Activated effector memory CD4-positive, alpha-beta T cell treated with anti-CD3 and anti-CD28 coated beads, Interleukin-2, amount 50 U/mL, for 16 hours (primary cell): Measurements from ENCODE around the gene RPS29.

ENCODE experiments used
- DNase-seq: peaks from one replicate; pipeline ENCODE4 v3.0.0-alpha.2; 2020

RPS29 gene

DNA sequence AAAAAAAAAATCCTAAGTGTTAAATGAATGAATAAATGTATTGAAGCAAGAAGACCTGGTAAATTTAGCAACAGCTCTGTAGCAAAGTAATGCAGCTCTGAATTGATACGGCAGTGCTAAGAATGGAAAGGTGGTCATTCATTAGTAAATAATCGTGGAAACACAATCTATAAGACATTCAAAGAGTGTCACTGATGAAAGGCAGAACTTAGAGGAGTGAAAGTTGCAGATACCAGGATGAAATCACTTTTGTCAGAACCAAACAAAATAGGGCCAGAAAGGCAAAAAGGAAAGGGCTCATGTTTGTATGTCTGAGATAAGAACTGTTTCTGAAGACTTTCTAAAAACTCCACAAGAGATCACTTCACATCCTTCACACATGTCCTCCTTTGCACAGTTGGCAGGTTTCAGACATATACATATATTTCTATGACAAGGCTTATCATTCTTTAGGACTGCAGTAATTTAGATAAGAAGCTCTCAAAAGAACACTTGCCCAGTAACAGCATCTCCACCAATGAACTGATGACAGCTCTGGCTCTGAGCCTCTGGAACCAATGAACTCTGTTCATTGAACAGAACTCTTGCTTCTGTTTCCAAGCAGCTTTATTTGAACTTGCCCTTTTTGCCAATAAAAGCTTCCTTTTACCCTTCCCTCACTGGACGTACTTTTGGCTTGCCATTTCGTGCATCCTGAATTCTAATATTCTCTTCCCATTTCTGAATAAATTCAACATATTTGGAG is 8.3 kb upstream of the RPS29 start:
- DNase-seq = no peak

DNA sequence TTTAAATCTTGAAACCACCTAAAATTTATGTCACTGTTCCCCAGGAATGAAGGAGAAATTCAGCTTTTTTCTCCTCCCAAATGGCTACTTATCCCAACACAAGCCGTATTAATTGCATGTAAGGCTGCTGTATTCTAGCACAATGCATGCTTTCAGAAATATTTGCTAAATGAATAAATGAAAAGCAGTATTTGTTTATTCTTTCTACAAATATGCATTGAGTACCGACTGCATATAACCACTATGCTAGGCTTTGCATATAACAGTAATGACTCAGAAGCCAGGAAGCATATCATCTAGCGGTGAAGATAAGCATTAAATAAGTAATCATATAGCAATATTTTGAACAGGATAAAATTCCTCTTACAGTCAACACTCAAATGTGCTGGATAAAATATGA is 6.8 kb upstream of the RPS29 start:
- DNase-seq = no peak

DNA sequence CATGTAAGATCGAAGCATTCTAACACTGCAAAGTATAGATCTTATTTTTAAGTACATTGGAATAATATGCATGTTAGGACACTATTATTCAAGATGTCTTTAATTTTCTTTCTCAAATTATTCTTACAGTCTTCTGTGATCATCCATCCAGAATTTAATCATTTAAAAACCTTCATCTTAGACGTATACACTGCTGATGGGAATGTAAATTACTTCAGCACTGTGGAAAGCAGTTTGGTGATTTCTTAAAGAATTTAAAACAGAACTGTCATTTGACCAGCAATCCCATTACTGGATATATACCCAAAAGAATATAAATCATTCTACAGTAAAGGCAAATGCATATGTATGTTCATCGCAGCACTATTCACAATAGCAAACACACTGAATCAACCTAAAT is 3.2 kb upstream of the RPS29 start:
- no peak for DNase-seq

DNA sequence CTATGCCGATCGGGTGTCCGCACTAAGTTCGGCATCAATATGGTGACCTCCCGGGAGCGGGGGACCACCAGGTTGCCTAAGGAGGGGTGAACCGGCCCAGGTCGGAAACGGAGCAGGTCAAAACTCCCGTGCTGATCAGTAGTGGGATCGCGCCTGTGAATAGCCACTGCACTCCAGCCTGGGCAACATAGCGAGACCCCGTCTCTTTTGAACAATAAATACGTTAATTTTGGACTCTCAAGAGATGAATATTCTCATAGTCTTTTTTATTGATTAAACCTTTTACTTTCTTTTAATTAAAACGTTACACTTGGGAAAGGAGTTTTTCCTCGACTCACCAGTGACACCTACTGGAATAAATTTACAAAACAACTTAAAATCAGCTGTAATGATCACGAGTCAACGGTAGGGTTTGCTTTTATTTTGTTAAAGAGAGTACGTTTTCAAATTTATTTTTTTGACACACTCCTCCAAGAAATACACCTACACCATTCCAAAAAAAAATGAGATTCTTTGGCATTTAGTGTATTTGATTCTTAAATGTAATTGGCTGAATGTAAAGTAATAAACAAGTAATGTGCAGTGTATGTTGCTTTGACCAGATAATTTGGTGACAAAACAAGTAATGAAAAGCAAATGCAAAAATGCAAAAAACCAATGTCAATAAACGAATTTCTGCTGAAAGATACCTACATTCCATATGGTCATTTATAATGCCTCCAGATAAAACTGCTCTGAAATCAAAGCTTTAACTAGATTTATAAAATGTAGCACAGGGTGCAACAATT is 687 bp upstream of the RPS29 start:
- DNase-seq = no peak

DNA sequence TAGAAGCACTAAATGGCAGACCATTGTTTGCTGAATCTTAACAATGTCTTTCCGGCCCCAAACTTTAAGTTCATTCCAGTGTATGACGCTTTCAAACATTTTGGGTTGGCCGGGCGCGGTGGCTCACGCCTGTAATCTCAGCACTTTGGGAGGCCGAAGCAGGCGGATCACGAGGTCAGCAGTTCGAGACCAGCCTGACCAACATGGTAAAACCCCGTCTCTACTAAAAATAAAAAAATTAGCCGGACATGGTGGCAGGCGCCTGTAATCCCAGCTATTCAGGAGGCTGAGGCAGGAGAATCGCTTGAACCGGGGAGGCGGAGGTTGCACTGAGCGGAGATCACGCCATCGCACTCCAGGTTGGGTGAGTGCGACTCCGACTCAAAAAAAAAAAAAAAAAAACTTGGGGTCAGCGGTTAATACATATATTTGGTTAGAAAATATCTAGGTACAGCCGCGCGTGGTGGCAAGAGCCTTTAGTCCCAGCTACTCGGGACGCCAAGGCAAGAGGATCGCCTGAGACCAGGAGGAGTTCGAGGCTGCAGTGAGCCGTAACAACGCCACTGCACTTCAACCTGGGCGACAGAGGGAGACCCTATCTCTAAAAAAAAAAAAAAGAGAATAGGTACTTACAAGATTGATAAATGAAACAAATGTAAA is 1.1 kb downstream of the RPS29 start:
- DNase-seq = peak; percentile 71

DNA sequence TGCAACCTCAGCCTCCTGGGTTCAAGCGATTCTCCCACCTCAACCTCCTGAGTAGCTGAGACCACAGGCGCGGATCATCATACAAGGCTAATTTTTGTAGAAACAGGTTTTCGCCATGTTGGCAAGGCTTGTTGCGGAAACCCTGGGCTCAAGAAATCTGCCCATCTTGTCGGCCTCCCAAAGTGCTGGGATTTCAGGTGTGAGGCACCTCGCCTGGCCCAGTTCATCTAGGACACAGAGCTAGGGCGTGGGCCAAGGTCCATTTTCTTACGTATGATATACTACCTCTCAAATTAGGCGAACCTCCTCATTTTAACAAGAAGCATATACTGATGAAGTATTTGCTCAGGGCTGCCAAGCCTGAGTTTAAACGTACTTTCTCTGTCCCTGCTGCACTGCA is 2.1 kb downstream of the RPS29 start:
- DNase-seq = no peak

DNA sequence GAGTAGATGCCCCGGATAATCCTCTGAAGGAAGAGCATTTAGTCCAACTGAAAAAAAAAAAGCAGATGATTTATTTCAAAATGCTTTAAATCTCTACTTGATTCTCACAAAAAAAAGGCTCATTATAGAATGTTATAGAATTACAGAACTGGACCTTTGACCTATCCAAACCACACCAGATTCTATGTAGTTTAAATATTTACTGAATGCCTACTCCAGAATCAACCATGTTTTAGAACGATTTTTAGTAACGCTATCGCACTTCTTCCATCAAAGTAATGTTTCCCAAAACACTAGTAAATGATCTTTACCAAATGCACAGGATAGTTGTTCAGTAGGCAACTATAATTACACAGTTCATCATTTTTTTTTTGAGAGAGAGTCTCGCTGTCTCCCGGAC is 2.6 kb downstream of the RPS29 start:
- DNase-seq = no peak

DNA sequence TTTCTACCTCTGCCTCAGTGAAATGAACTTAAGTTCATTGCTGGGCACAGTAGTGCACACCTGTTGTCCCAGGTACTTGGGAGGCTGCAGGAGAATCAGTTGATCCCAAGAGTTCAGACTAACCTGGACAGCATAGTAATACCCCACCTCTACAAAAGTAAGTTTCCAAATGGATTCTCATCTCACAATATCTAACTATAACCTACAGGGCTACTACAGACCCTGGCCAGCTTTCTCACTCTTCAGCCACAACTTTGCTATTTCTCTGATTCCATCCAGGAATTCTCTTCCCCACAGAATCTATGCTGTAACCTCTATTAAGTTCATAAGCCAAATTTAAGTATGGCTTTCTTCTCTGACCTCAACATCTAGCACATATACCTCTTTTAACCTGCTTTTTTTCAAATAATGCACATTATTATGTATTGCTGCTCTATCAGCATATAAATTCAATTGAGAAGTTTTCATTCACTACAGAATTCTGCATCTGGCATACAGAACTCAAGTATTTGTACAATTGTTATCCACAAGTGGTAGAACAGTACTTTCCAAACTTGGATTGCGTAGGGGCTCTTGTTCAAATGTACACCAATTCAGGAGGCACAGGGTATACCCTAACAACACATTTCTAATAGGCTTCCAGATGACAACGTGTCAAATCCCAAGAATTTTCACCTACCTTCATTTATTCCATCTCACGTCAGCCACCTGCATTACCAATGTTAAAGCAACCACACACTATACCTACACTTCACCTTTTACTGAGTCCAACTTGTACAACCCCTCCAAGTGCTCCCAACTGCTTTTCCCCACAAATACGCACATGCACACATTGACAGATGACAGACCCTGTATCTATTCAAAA is 3.8 kb downstream of the RPS29 start:
- no peak for DNase-seq

DNA sequence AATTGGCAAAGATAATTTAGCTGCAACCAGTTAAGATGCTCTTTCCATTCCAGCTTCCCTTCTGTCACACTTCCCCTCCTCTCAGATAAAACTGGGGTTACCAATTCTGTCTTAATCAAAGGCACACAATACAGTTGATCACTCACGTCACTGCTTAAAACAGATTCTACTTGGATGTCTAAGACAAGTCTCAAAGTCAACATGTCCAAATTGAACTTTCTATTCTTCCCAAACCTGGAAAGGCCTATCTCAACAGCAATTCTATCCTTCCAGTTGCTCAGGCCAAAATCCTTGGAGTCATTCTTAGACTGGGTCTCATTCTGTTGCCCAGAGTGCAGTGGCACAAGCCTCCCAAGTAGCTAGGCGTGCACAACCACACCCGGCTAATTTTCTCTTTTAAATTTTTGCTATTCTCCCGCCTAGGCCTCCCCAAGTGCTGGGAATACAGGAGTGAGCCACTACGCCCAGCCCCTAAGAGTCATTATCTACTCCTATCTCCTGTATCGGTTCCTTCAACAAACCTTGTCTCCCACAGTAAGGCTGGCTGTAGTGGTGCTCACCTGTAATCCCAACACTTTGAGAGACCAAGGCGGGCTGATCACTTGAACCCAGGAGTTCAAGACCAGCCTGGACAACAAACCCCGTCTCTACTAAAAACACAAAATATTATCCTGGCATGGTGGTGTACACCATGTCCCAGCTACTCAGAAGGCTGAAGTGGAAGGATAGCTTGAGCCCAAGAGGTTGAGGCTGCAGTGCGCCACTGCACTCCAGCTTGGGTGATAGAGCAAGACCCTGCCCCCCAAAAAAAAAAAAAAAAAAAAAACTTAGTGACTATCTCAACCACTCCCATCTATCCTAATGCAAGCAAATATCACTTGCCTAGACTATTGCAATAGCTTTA is 4.7 kb downstream of the RPS29 start:
- DNase-seq = no peak

DNA sequence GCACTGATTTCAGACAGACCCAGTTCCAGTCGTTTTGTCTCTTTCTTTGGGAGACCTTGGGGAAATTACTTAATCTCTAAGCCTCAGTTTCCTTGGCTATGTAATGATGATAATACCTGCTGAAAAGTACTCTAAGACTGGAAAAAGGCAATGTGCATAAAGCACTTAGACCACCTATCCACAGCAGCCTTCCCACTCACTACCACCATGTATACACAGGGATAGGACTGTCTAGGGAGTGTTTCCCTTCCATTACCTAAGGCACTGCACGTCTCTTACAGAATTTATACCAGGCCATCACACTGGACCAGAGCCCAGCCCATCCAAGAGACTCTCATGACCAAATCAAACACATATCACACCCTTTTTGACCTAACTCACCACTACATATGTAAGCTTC is 6.3 kb downstream of the RPS29 start:
- no peak for DNase-seq

DNA sequence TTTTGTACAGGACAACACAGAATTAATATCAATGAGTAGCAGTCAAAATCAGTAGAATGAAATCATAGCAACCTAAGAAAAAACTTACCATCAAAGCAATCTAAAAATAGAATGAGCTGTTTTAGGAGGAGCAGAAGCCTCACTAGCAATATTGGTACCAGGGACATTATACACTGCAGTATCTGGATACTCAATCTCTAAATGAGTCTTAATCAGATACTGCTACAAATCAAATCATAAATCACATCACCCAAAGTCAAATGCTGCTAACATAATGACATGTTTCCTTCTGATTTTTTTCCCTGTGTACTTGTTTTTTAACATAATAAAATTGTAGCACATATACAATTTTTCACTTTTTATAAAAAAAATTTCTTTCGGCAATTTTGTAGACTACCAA is 8.0 kb downstream of the RPS29 start:
- no peak for DNase-seq

DNA sequence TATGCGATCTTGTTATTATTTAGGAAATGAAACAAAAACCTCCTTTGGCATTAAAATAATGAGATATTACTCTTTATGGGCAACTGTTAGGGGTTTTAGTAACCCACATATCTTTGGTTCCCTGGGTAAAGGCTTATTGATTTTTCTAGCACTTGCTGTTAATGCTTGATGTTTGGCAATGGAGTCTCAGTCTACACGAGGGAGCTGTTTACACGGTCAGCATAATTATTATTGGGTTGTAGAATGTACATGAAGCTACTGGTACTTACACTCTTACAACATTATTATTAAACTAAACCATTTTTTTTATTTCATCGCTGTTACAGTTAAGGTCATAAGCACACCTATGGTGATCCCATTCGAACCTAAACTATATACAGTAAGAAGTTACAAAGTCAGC is 12.1 kb downstream of the RPS29 start:
- DNase-seq = no peak

DNA sequence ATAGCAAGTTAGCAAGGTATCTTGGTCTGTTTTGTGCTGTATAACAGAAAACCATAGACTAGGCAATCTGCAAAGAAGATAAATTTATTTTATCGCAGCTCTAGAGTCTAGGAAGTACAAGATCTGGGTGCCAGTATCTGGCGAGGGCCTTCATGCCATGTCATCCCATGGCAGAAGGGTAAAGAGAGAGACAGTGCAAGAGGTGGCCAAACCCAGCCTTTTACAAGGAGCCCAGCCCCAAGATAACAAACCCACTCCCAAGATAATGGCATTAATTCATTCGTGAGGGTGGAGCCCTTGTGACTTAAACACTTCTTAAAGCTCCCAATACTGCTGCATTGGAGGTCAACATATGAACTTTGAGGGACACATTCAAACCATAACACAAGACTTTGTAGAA is 16.9 kb downstream of the RPS29 start:
- DNase-seq = no peak

DNA sequence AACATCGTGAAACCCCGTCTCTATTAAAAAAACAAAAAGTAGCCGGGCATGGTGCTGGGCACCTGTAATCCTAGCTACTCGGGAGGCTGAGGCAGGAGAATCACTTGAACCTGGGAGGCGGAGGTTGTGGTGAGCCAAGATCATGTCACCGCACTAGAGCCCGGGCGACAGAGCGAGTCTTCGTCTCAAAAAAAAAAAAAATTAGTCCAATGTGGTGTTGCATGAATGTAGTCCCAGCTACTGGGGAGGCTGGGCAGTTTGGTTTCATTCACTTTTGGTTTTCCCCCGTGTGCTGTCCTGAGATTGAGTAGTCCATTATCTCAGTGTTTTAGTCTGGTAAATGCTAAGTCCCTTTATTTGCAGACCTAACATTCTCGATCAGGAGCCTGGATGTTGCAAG is 19.5 kb downstream of the RPS29 start:
- no peak for DNase-seq

DNA sequence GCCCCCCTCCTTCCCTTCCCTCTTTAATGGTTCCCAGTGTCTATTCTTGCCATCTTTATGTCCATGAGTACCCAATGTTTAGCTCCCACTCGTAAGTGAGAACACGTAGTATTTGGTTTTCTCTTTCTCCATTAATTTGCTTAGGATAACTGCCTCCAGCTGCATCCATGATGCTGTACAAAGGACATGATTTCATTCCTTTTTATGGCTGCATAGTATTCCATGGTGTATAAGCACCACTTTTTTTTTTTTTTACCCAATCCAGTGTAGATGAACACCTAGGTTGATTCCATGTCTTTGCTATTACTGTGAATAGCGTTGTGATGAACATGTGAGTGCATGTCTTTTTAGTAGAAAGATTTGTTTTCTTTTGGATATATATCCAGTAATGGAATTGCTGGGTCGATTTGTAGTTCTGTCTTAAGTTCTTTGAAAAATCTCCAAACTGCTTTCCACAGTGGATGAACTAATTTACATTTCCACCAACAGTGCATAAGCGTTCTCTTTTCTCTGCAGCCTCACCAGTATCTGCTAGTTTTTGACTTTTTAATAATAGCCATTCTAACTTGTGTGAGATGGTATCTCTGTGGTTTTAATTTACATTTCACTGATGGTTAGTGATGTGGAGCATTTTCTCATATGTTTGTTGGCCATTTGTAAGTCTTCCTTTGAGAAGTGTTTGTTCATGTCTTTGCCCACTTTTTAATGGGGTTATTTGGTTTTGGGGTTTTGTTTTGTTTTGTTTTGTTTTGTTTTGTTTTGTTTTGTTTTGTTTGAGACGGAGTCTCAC is 26.0 kb downstream of the RPS29 start:
- DNase-seq = no peak

DNA sequence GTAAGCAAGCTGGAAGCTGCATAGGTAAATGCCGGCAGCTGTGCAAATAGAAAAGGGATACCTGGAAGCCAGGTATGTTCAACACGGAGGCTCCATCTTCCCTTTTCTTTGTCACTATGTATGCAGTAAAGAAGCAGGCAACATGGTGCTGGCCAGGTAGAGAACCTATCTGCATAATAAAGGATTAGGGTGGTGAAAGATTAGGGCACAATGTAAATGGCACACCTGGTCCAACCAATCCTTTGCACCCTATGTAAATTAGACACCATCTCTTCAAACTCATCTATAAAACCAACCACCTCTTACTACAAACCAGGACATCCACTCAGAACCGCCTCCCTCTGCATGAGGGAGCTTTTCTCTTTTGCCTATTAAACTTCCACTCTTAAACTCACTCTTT is 32.3 kb downstream of the RPS29 start:
- DNase-seq = no peak

DNA sequence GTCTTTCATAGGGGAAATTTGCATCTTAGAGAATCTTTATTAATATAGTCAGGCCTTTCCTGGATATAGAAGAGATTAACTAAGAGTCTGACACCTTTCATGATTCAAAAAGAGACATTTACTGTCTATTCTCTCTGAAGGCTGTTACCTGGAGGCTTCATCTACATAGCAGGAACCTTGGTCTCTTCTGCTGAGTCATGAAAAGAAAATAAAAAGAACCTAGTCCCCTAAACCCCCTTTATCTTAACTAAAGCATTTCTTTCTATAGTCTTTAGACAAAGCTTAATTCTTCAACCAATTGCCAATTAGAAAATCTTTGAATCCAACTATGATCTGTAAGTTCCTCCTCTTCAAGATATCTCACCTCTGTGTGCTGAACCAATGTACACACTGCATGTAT is 33.1 kb downstream of the RPS29 start:
- no peak for DNase-seq

DNA sequence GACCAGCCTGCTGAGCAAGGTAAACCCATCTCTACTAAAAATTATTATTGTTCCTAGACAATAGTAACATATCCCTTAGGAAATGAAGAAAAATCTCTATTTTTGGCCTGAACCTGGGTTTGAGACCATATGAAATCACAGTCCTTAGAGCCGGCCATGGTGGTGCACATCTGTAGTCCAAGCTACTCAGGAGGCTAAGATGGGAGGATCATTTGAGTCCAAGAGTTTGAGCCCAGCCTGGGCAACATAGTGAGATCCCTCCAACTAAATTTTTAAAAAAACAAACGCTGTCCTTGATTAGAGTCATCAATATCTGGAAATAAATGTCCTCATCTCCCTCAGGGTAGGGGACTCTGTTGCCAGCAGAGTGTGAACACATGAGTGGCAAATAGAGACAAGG is 34.6 kb downstream of the RPS29 start:
- DNase-seq = no peak

DNA sequence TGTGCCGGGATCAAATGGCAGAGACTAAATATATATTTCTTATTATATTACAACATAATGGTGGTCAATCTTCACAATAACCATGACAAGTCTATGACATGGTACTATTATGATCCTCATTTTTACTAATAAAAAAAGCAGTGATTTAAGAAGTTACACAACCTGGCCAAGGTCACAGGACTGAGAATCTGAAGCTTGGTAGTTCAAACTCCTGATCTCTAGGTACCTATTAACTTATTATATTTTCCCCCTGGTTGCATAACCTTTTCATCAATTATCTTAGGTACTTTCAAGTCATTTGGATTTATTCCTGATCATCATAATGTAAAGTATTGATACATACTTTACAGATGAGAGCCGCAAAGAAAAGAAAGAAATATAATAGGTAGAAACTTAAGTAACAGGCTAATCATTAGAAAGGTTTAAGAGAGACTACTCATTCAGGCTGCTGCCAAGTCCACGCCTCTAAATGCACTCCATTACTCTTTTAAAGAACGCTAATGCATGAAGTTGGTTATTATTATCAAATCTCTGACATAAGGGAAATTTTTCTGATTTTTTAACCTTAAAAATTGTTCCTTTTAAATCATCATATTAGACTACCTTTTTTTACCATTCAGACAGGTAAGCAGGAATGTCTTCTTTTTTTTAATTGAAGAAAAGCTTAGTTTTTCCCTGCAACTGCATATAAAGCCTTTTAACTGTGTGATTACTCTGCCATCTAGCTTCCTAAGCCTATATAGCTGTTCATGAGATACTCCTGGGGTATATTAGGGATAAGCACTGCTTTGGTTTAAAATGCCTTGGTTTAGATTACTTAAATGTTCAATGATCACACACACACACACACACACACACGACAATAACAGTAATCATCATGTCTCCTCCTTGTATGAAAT is 35.6 kb downstream of the RPS29 start:
- no peak for DNase-seq

DNA sequence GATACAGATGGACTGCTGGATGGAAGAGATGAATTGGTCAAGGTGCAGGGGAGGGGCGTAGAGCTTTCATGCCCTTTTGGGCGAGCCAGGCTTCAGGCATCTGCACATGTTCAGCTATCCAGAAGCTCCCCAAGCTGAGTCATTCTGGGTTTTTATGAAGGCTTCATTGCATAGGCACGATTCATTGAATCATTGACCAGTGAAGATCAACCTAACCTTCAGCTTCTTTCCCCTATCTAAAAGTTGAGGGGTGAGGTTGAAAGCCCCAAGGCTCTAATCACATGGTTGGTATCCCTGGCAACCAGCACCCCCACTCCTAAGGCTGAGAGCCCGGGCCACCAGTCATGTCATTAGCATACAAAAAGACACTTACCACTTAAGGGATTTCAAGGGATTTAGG is 36.3 kb downstream of the RPS29 start:
- DNase-seq = no peak
